HL-60 (cell line): ENCODE results near the gene GMDS.

Experiments used
- CTCF ChIP-seq: IDR thresholded peaks from one replicate; pipeline ENCODE4 v1.5.1; 2011; ENCODE audit warnings: low read length, control low read depth, inconsistent platforms; ENCODE audit not compliant: insufficient read depth
- POLR2AphosphoS5 ChIP-seq: IDR thresholded peaks from 2 replicates; pipeline ENCODE4 v1.6.1; 2012; ENCODE audit warnings: low read depth
- REST ChIP-seq: IDR thresholded peaks from 2 replicates; pipeline ENCODE4 v1.6.1; 2012; ENCODE audit warnings: low read depth; ENCODE audit not compliant: insufficient replicate concordance

GRCh38 chr6:1621070-1621701, 624.2 kb downstream of the GMDS start:
- TF ChIP-seq CTCF (no peak), POLR2AphosphoS5 (no peak), REST (no peak)
